Endothelial cell of umbilical vein (primary cell): ENCODE data around the gene IRS1. TPM values are rescaled to one million over a fixed set of nuclear protein-coding genes. Genes with fewer than 3 reads are reported as not detected.

Source experiments
- BruUV-seq: library from RNA; stranded (reverse); fragments of 400-500 nt; replicated peaks from 2 replicates; lab custom pipeline; 2021; lab: Mats Ljungman, UMichigan
- CTCF ChIA-PET: fragments of 300-600, 350-600 bp; sonication (Branson Sonifier 250); formaldehyde crosslinking; loops from one replicate; lab custom pipeline; 2021; ENCODE audit warnings: antibody characterized with exemption, inconsistent platforms; lab: Charles Lee
- POLR2A ChIA-PET: fragments of 300-600, 350-600 bp; sonication (Branson Sonifier 250); formaldehyde crosslinking; loops from one replicate; lab custom pipeline; 2021; ENCODE audit warnings: antibody characterized with exemption, inconsistent platforms; lab: Charles Lee
- DNase-seq: peaks from one replicate; pipeline ENCODE4 v3.0.0-alpha.2; 2011; ENCODE audit warnings: low read depth, low spot score
- FAIRE-seq: peaks from 2 replicates; lab custom pipeline; 2011; peaks lifted over from hg19 to GRCh38; lab: Jason Lieb, UNC
- H2AFZ ChIP-seq: 2 replicates; pipeline ENCODE4 v1.6.0; 2012; ENCODE audit warnings: low read depth, low read length, control low read depth, inconsistent platforms
- H3K27ac ChIP-seq: 2 replicates; pipeline ENCODE4 v1.5.1; 2011; ENCODE audit warnings: low read depth, mild to moderate bottlenecking, control low read depth, low read length, moderate library complexity; ENCODE audit not compliant: insufficient read depth
- H3K27me3 ChIP-seq, 2 experiments: 2 replicates each; pipeline versions ENCODE4 v1.6.0 to v1.6.1; 2011; ENCODE audit warnings: low read length in 2 of 2, mixed read lengths in 1 of 2; ENCODE audit not compliant: control insufficient read depth in 2 of 2, insufficient read depth in 2 of 2
- H3K36me3 ChIP-seq, 2 experiments: 2 replicates in 1 of 2; 3 replicates in 1 of 2; pipeline ENCODE4 v1.5.1; 2011; ENCODE audit warnings: low read length in 2 of 2, mild to moderate bottlenecking in 1 of 2, moderate library complexity in 1 of 2; ENCODE audit not compliant: control insufficient read depth in 2 of 2, insufficient read depth in 2 of 2; ENCODE audit errors: extremely low read depth in 1 of 2
- H3K4me1 ChIP-seq: 3 replicates; pipeline ENCODE4 v1.5.1; 2011; ENCODE audit warnings: mild to moderate bottlenecking, low read length; ENCODE audit not compliant: control insufficient read depth, insufficient read depth; ENCODE audit errors: extremely low read depth
- H3K4me2 ChIP-seq: 2 replicates; pipeline ENCODE4 v1.6.1; 2011; ENCODE audit warnings: low read length, control low read depth, mixed read lengths; ENCODE audit not compliant: insufficient read depth
- H3K4me3 ChIP-seq, 3 experiments: fragments of 200-600 bp in 1 of 3; sonication (generic), shearing (Covaris generic) in 1 of 3; replicated peaks in 1 of 3; 2 replicates each; pipeline ENCODE4 v1.5.1; 2011 to 2016; ENCODE audit warnings: control low read depth in 3 of 3, low read length in 3 of 3, mild to moderate bottlenecking in 2 of 3, inconsistent platforms in 1 of 3, low read depth in 1 of 3, moderate library complexity in 1 of 3; ENCODE audit not compliant: insufficient read depth in 1 of 3
- H3K79me2 ChIP-seq: 2 replicates; pipeline ENCODE4 v1.6.0; 2012; ENCODE audit warnings: low read length, inconsistent platforms; ENCODE audit not compliant: control insufficient read depth, insufficient read depth
- H3K9ac ChIP-seq: replicated peaks from 2 replicates; pipeline ENCODE3; 2011; ENCODE audit warnings: low read length, control low read depth; ENCODE audit not compliant: insufficient read depth; ENCODE audit errors: extremely low read depth
- H3K9me1 ChIP-seq: replicated peaks from 3 replicates; pipeline ENCODE4 v1.6.0; 2011; ENCODE audit warnings: mild to moderate bottlenecking, low read length; ENCODE audit not compliant: control insufficient read depth, insufficient read depth; ENCODE audit errors: extremely low read depth
- H3K9me3 ChIP-seq: replicated peaks from 2 replicates; pipeline ENCODE4 v1.5.1; 2012; ENCODE audit warnings: low read length, inconsistent platforms; ENCODE audit not compliant: control insufficient read depth, insufficient read depth
- H4K20me1 ChIP-seq: replicated peaks from 2 replicates; pipeline ENCODE3; 2011; ENCODE audit warnings: mild to moderate bottlenecking, low read length; ENCODE audit not compliant: control insufficient read depth, insufficient read depth; ENCODE audit errors: extremely low read depth
- EZH2 ChIP-seq: IDR thresholded peaks from 2 replicates; pipeline ENCODE4 v1.6.1; 2012; ENCODE audit warnings: borderline replicate concordance, low read depth, mild to moderate bottlenecking, moderate library complexity, low read length, inconsistent platforms; ENCODE audit not compliant: severe bottlenecking
- FOS ChIP-seq: IDR thresholded peaks from 2 replicates; pipeline ENCODE4 v1.6.1; 2011; ENCODE audit warnings: mild to moderate bottlenecking, low read length, moderate library complexity, borderline replicate concordance; ENCODE audit not compliant: insufficient read depth
- GATA2 ChIP-seq: IDR thresholded peaks from 2 replicates; pipeline ENCODE4 v1.7.0; 2011; ENCODE audit warnings: low read depth, mild to moderate bottlenecking, moderate library complexity, mixed read lengths, low read length; ENCODE audit not compliant: insufficient read length, insufficient read depth
- JUN ChIP-seq: IDR thresholded peaks from 2 replicates; pipeline ENCODE4 v1.6.1; 2011; ENCODE audit warnings: borderline replicate concordance, low read depth; ENCODE audit not compliant: insufficient read length, insufficient read depth
- MYC ChIP-seq: IDR thresholded peaks from one replicate; pipeline ENCODE4 v1.6.1; 2011; ENCODE audit warnings: mild to moderate bottlenecking, low read depth, low read length
- POLR2A ChIP-seq: IDR thresholded peaks from 2 replicates; pipeline ENCODE4 v1.6.1; 2012; ENCODE audit warnings: low read depth, mild to moderate bottlenecking, control low read depth, low read length
- POLR2AphosphoS5 ChIP-seq: IDR thresholded peaks from 2 replicates; pipeline ENCODE4 v1.6.1; 2012; ENCODE audit warnings: low read depth, mild to moderate bottlenecking, control low read depth, low read length, moderate library complexity; ENCODE audit not compliant: insufficient read depth
- dilution Hi-C: fragments of 300-500 bp; cut with MboI; formaldehyde crosslinking; loops from one replicate; pipeline ENCODE4 v1.15.0; 2019; ENCODE audit warnings: low sequenced_read_pairs; ENCODE audit not compliant: extremely low pct_ligation_motif_present
- intact Hi-C: fragments of 100-400 bp; cut with micrococcal nuclease; formaldehyde crosslinking; loops from one replicate; pipeline ENCODE4 v1.10.0; 2022
- polyA plus RNA-seq, 4 experiments: library from polyadenylated mRNA; depleted of rRNA in 3 of 4; stranded (reverse) in 3 of 4; unstranded in 1 of 4; fragments of >200 nt; gene quantifications; 2 replicates each; pipeline versions ENCODE4 v1.2.1 to v1.2.3, GENCODE V29; 2011 to 2012; ENCODE audit warnings: missing spikeins in 1 of 4
- total RNA-seq: library from RNA; stranded (reverse); gene quantifications from 2 replicates; pipeline ENCODE4 v1.2.3, GENCODE V29; 2021
- TF ChIP-seq, protein P1 (sequence below): IDR thresholded peaks from 2 replicates; pipeline ENCODE4 v1.6.1; 2011; ENCODE audit not compliant: insufficient read depth, insufficient read length
- TF ChIP-seq, protein P2 (sequence below), 2 donors: IDR thresholded peaks; 1 replicate in 1 of 2; 2 replicates in 1 of 2; pipeline ENCODE4 v1.5.1; 2011; ENCODE audit warnings: low read length in 2 of 2, mild to moderate bottlenecking in 2 of 2, moderate library complexity in 2 of 2, control low read depth in 1 of 2, inconsistent platforms in 1 of 2, low read depth in 1 of 2; ENCODE audit not compliant: insufficient read depth in 1 of 2; ENCODE audit errors: extremely low read depth in 1 of 2

The IRS1 gene
- total and polyA plus RNA-seq, 2 donors (not counting 3 experiments of a cell fraction or from before 2014, with no cell fraction given): 0.10 to 0.11 TPM

DNA sequence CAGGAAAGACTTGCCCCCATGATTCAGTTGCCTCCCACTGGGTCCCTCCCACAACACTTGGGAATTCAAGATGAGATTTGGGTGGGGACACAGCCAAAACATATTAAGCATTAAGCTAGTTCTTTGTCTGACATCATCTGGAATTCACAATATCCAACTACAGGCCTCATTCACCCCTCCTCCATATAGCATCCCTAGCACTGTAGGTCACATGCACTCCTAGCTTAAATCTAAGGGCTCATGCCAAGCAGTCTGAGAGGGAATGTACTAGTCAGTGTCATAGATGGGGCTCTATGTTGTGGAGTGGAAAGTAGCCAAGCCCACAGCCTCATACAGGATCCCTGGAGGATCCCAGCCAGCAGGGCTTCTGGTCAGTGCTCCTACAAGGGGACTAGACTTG is 92.1 kb downstream of the IRS1 start:
- H2AFZ ChIP-seq: no peak overlapping the region
- H3K27ac ChIP-seq: no peak overlapping the region
- H3K9me3 ChIP-seq: no peaks in the 10 kb centered on the region
- ChIA-PET CTCF (no interaction called here), POLR2A (no interaction called here)
- dilution Hi-C loops (no loop called here), intact Hi-C loops (no loop called here)
- BruUV-seq: no TSS peak
- no peaks in the 10 kb centered on the region for H3K79me2 ChIP-seq
- no peak overlapping the region for H3K4me3 ChIP-seq
- no peaks in the 10 kb centered on the region for H3K9me1 ChIP-seq
- H4K20me1 ChIP-seq: no peaks in the 10 kb centered on the region
- FAIRE-seq: no peak
- H3K4me1 ChIP-seq: no peaks in the 10 kb centered on the region
- TF ChIP-seq GATA2: no peak
- TF ChIP-seq POLR2A: no peak
- TF ChIP-seq POLR2AphosphoS5: no peak
- no peak for TF ChIP-seq MYC
- TF ChIP-seq FOS: no peak
- no peak for TF ChIP-seq JUN
- TF ChIP-seq EZH2: no peak
- TF ChIP-seq, protein P1, sequence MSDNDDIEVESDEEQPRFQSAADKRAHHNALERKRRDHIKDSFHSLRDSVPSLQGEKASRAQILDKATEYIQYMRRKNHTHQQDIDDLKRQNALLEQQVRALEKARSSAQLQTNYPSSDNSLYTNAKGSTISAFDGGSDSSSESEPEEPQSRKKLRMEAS: no peak
- TF ChIP-seq, protein P2, sequence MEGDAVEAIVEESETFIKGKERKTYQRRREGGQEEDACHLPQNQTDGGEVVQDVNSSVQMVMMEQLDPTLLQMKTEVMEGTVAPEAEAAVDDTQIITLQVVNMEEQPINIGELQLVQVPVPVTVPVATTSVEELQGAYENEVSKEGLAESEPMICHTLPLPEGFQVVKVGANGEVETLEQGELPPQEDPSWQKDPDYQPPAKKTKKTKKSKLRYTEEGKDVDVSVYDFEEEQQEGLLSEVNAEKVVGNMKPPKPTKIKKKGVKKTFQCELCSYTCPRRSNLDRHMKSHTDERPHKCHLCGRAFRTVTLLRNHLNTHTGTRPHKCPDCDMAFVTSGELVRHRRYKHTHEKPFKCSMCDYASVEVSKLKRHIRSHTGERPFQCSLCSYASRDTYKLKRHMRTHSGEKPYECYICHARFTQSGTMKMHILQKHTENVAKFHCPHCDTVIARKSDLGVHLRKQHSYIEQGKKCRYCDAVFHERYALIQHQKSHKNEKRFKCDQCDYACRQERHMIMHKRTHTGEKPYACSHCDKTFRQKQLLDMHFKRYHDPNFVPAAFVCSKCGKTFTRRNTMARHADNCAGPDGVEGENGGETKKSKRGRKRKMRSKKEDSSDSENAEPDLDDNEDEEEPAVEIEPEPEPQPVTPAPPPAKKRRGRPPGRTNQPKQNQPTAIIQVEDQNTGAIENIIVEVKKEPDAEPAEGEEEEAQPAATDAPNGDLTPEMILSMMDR (IDR thresholded peaks at IDR 0.05; ENCODE audit: extremely low read depth in 1 of 2, insufficient read depth in 1 of 2, low read depth in 1 of 2, low read length in 2 of 2): no peak
- H3K4me2 ChIP-seq: no peak overlapping the region
- no peak overlapping the region for H3K9ac ChIP-seq
- H3K27me3 ChIP-seq: no peaks in the 10 kb centered on the region
- no peak for DNase-seq
- H3K36me3 ChIP-seq: no peaks in the 10 kb centered on the region
